ENCODE results near the gene CCDC142. TPM values are rescaled to one million over a fixed set of nuclear protein-coding genes. Genes with fewer than 3 reads are reported as not detected.
A peak's percentile ranks its signal among the peaks of the same experiment; 100 is the strongest.

Gene CCDC142
- total RNA-seq, 2 experiments from 2014 or later = 10.2 to 12.4 TPM

DNA sequence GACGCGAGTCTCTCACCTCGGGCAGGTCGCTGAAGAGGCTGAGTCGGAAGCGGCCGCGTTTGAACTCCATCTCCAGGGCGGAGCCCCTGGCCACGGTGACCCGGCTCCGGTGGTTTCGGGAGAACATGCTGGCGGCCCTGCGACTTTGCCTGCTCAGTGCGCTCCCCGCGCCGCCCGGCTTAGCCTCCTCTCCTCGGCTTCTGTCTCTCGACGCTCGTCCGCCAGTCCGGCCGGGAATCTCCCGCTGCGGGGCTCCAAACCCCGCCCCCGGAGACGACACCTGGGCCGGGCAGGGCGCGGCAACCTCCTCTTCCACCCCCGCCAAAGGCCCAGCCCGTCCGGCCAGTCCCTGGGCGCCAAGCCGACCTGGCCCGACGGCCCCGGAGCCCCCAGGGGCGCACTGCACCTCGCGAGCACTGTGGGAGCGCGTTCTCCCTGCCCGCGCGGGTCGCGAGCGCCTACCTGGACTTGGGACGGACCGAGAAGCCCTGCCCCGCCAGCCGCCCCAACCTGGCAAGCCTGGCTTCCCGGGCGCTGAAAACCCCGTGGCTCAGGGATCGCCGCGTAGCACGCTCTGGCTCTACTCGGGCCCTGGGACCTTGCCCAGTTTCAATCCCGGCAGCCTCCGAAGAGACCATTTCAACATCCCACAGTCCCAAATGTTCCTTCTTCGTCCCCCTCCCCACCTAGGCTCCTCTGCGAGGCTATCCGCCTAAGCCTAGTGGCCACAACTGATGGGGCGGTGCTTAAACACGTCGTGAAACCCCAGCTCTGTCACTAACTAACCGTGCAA is 40.9 kb downstream of the CCDC142 start, which contains the start of gene RTKN:
Gene RTKN (minus strand): TSS at position 248 of the 793 bp plus-strand sequence. CDS start 121 bp downstream, at position 127.
- Histone ChIP-seq H3K27me3 (ENCODE audit: control insufficient read depth in 1 of 2, insufficient read depth in 2 of 2, low read length in 2 of 2) (peaks cover 37 to 40% of the 10 kb centered on the region in 2 experiments), H3K36me3 (ENCODE audit: insufficient read depth, low read length) (no peaks in the 10 kb centered on the region), H3K27ac (ENCODE audit: low read depth in 1 of 2, low read length in 2 of 2) (no peak within 1 kb of the TSS), H3K4me3 (ENCODE audit: low read length) (peak within 1 kb of the TSS; percentile 45), H3K9me3 (ENCODE audit: control insufficient read depth in 1 of 2, insufficient read depth in 1 of 2, low read length in 2 of 2) (peaks cover 0 to 27% of the 10 kb centered on the region in 2 experiments), H3K4me1 (ENCODE audit: insufficient read depth, low read length) (peaks cover 27% of the 10 kb centered on the region)
- peak within 1 kb of the TSS; percentile 76 for H3K4me3 Mint-ChIP-seq
- ChIA-PET POLR2A (no interaction called here), CTCF (no interaction called here)
- H3K4me1 Mint-ChIP-seq (ENCODE audit: low read depth) = peaks cover 8% of the 10 kb centered on the region
- H3K36me3 Mint-ChIP-seq (ENCODE audit: low read depth) = no peaks in the 10 kb centered on the region
- intact Hi-C loops (cut with DNase I, micrococcal nuclease) = loop anchor here in 1 of 2 experiments (1.0 kb wide), 1 partner anchor 26 kb away; no protein-coding TSS in a partner anchor
- no peaks in the 10 kb centered on the region for H3K9me3 Mint-ChIP-seq
- no peak within 1 kb of the TSS for H3K27ac Mint-ChIP-seq
- TF ChIP-seq, protein P1, sequence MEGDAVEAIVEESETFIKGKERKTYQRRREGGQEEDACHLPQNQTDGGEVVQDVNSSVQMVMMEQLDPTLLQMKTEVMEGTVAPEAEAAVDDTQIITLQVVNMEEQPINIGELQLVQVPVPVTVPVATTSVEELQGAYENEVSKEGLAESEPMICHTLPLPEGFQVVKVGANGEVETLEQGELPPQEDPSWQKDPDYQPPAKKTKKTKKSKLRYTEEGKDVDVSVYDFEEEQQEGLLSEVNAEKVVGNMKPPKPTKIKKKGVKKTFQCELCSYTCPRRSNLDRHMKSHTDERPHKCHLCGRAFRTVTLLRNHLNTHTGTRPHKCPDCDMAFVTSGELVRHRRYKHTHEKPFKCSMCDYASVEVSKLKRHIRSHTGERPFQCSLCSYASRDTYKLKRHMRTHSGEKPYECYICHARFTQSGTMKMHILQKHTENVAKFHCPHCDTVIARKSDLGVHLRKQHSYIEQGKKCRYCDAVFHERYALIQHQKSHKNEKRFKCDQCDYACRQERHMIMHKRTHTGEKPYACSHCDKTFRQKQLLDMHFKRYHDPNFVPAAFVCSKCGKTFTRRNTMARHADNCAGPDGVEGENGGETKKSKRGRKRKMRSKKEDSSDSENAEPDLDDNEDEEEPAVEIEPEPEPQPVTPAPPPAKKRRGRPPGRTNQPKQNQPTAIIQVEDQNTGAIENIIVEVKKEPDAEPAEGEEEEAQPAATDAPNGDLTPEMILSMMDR (IDR thresholded peaks at IDR 0.05) = no peak
- peaks cover 56% of the 10 kb centered on the region for H3K27me3 Mint-ChIP-seq
- ATAC-seq (ENCODE audit: poor library complexity) (peak; percentile 36), DNase-seq (peak in 4 of 14 experiments; percentile 25 to 68 (median 46))

DNA sequence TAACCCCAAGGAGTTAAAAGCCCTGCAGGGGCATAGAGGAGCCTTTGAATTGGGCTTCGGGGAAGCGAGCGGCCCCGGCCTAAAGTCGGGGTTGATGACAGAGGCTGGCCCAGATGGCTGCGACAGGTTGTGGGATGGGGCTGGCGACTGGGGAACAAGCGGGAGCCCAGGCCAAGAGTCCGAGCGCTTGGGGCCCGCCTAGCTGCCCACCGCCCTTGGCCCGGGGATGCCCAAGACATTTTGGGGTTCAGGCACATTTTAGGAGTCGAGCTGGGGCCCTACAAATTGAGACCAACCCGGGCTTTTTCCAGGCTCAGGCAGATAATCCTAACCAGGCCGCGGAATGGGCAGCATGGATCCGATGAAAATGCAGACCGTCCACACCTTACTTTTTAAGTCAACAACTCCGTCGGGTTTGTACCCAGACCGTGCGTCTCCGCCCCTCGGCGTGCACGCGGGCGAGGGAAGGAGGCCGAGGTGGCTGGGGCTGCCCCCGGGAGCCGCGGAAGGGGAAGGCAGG is 41.6 kb downstream of the CCDC142 start:
- ChIA-PET CTCF (no interaction called here), POLR2A (interaction anchor here (1.3 to 1.5 kb wide), 3 partner anchors 10 to 19 kb away, joined by 3 to 6 read pairs (median 3); partner anchors contain the start of gene WBP1)
- intact Hi-C loops (cut with DNase I, micrococcal nuclease) = loop anchor here in 1 of 2 experiments (1.0 kb wide), 1 partner anchor 25 kb away; no protein-coding TSS in a partner anchor
- peaks cover 0 to 27% of the 10 kb centered on the region in 2 experiments for H3K9me3 ChIP-seq (ENCODE audit: control insufficient read depth in 1 of 2, insufficient read depth in 1 of 2, low read length in 2 of 2)
- H3K4me1 ChIP-seq (ENCODE audit: insufficient read depth, low read length) = peaks cover 27% of the 10 kb centered on the region
- Mint-ChIP-seq H3K27me3 (peaks cover 56% of the 10 kb centered on the region), H3K36me3 (ENCODE audit: low read depth) (no peaks in the 10 kb centered on the region), H3K27ac (no peak overlapping the region), H3K4me1 (ENCODE audit: low read depth) (peaks cover 8% of the 10 kb centered on the region), H3K4me3 (peak overlapping the region; percentile 58), H3K9me3 (no peaks in the 10 kb centered on the region)
- DNase-seq (no peak), ATAC-seq (ENCODE audit: poor library complexity) (peak; percentile 32)
- H3K4me3 ChIP-seq (ENCODE audit: low read length) = peak overlapping the region; percentile 45
- H3K36me3 ChIP-seq (ENCODE audit: insufficient read depth, low read length) = no peaks in the 10 kb centered on the region
- peaks cover 37 to 40% of the 10 kb centered on the region in 2 experiments for H3K27me3 ChIP-seq (ENCODE audit: control insufficient read depth in 1 of 2, insufficient read depth in 2 of 2, low read length in 2 of 2)
- TF ChIP-seq, protein P1 (IDR thresholded peaks at IDR 0.05) = no peak
- H3K27ac ChIP-seq (ENCODE audit: low read depth in 1 of 2, low read length in 2 of 2) = no peak overlapping the region

DNA sequence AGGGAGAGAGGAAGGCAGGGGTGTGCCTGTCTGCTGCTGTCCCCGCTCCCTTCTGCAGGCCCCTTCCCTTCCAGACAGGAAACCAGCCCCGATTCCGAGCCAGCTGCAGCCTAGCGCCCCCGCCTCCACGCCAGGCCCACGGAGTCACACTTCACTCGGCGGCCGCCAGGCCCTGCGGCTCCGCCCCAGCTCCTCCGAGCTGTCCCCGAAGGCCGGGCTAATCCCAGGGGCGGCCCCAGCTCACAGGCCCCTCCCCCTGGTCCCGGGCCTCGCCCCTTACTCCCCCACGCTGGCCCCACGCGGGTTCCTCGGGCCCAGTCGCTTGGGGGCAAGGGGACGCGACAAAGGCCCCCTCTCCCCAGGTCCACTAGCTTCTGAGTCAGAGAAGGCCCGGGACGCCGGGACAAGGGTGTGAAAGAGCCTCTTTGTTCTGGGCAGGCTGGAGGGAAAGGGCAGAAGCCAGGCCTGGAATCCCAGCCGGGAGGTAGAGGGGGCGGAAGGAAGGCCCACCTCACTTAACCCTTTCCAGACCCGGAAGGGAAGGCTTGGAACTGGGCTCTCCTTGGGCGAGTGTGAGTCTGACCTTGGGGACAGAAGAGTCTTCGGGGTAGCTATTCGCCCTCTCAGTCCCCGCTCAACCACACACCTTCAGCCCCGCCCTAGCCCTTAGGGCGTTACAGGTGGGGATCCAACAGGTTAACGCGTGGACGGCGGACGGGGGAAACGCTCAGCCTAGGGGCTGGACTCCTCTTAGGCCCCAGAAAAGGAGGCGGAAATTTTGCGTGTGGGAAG is 42.2 kb downstream of the CCDC142 start:
- TF ChIP-seq, protein P1 (IDR thresholded peaks at IDR 0.05) = no peak
- peaks cover 0 to 31% of the 10 kb centered on the region in 2 experiments for H3K9me3 ChIP-seq (ENCODE audit: control insufficient read depth in 1 of 2, insufficient read depth in 1 of 2, low read length in 2 of 2)
- Mint-ChIP-seq H3K36me3 (ENCODE audit: low read depth) (no peaks in the 10 kb centered on the region), H3K27ac (no peak overlapping the region), H3K27me3 (peaks cover 56% of the 10 kb centered on the region), H3K4me3 (peak overlapping the region; percentile 58), H3K9me3 (no peaks in the 10 kb centered on the region), H3K4me1 (ENCODE audit: low read depth) (peaks cover 8% of the 10 kb centered on the region)
- ChIA-PET CTCF (interaction anchor here (0.5 kb wide), 1 partner anchor 25 kb away, joined by 3 read pairs; no protein-coding TSS in a partner anchor), POLR2A (interaction anchor here (0.8 to 1.5 kb wide), 5 partner anchors 9 to 42 kb away, joined by 3 to 6 read pairs (median 5); partner anchors contain the start of genes CCDC142, TTC31 and WBP1)
- peak overlapping the region; percentile 10 for H3K4me3 ChIP-seq (ENCODE audit: low read length)
- H3K36me3 ChIP-seq (ENCODE audit: insufficient read depth, low read length) = no peaks in the 10 kb centered on the region
- peaks cover 37 to 40% of the 10 kb centered on the region in 2 experiments for H3K27me3 ChIP-seq (ENCODE audit: control insufficient read depth in 1 of 2, insufficient read depth in 2 of 2, low read length in 2 of 2)
- peaks cover 27% of the 10 kb centered on the region for H3K4me1 ChIP-seq (ENCODE audit: insufficient read depth, low read length)
- peak; percentile 73 for ATAC-seq (ENCODE audit: poor library complexity)
- intact Hi-C loops (cut with DNase I, micrococcal nuclease) = loop anchor here in 1 of 2 experiments (1.0 kb wide), 1 partner anchor 24 kb away; no protein-coding TSS in a partner anchor
- peak in 5 of 14 experiments; percentile 33 to 73 (median 48) for DNase-seq
- H3K27ac ChIP-seq (ENCODE audit: low read depth in 1 of 2, low read length in 2 of 2) = no peak overlapping the region

Data from CD4-positive, alpha-beta T cell (primary cell).